IMR-90 (cell line): ENCODE results near the gene DENND1A. TPM values are rescaled to one million over a fixed set of nuclear protein-coding genes. Genes with fewer than 3 reads are reported as not detected.

Experiments
- ATAC-seq: fragments of 200-7000 bp; cut with Tn5 transposase; 2 replicates; pipeline ENCODE4 v1.9.1; 2020; ENCODE audit warnings: low read depth, mild to moderate bottlenecking, moderate library complexity
- BruUV-seq: library from RNA; stranded (reverse); fragments of 400-500 nt; replicated peaks from 2 replicates; lab custom pipeline; 2021; lab: Mats Ljungman, UMichigan
- CTCF ChIA-PET: fragments of 300-600 bp; formaldehyde crosslinking; extraction: SDS; loops from one replicate; lab custom pipeline; 2021; ENCODE audit warnings: antibody characterized with exemption; lab: Yijun Ruan, JAX
- POLR2A ChIA-PET: fragments of 300-600 bp; sonication (Branson Sonifier 250); formaldehyde crosslinking; loops from one replicate; lab custom pipeline; 2022; ENCODE audit warnings: antibody characterized with exemption; ENCODE audit not compliant: unreplicated experiment; lab: Charles Lee
- DNase-seq: peaks from one replicate; pipeline ENCODE4 v3.0.0; 2013
- H2AFZ ChIP-seq: replicated peaks from 2 replicates; pipeline ENCODE3; 2013; ENCODE audit warnings: low read length, mild to moderate bottlenecking; ENCODE audit not compliant: poor library complexity
- H2AK5ac ChIP-seq: 2 replicates; pipeline ENCODE4 v1.6.1; 2013; ENCODE audit warnings: low read depth, low read length, inconsistent platforms
- H2AK9ac ChIP-seq: replicated peaks from 2 replicates; pipeline ENCODE3; 2013; ENCODE audit warnings: mild to moderate bottlenecking, low read depth, low read length, moderate library complexity; ENCODE audit not compliant: poor library complexity
- H2BK120ac ChIP-seq: 2 replicates; pipeline ENCODE4 v1.6.1; 2013; ENCODE audit warnings: low read depth, low read length, inconsistent platforms
- H2BK15ac ChIP-seq: 3 replicates; pipeline ENCODE4 v1.6.1; 2013; ENCODE audit warnings: low read depth, low read length, inconsistent platforms
- H2BK20ac ChIP-seq: 2 replicates; pipeline ENCODE4 v1.6.1; 2013; ENCODE audit warnings: low read depth, mild to moderate bottlenecking, inconsistent platforms, low read length, moderate library complexity
- H2BK5ac ChIP-seq: 2 replicates; pipeline ENCODE4 v1.6.1; 2013; ENCODE audit warnings: mild to moderate bottlenecking, low read depth, low read length, inconsistent platforms; ENCODE audit not compliant: poor library complexity, severe bottlenecking
- H3K14ac ChIP-seq: replicated peaks from 2 replicates; pipeline ENCODE4 v1.6.1; 2013; ENCODE audit warnings: low read depth, low read length, inconsistent platforms
- H3K18ac ChIP-seq: 2 replicates; pipeline ENCODE4 v1.6.1; 2013; ENCODE audit warnings: low read depth, low read length, control low read depth
- H3K23ac ChIP-seq: 2 replicates; pipeline ENCODE4 v1.6.1; 2013; ENCODE audit warnings: low read depth, low read length, inconsistent platforms
- H3K27ac ChIP-seq: 2 replicates; pipeline ENCODE4 v1.5.1; 2013; ENCODE audit warnings: mild to moderate bottlenecking, control low read depth, low read length; ENCODE audit not compliant: insufficient read depth
- H3K27me3 ChIP-seq: 2 replicates; pipeline ENCODE4 v1.6.1; 2013; ENCODE audit warnings: low read length; ENCODE audit not compliant: control insufficient read depth, insufficient read depth
- H3K36me3 ChIP-seq: 2 replicates; pipeline ENCODE4 v1.6.1; 2013; ENCODE audit warnings: low read length, mixed read lengths; ENCODE audit not compliant: control insufficient read depth, insufficient read depth
- H3K4ac ChIP-seq: 2 replicates; pipeline ENCODE4 v1.6.1; 2013; ENCODE audit warnings: low read depth, low read length, inconsistent platforms
- H3K4me1 ChIP-seq: 2 replicates; pipeline ENCODE4 v1.6.1; 2013; ENCODE audit warnings: low read length, mixed read lengths; ENCODE audit not compliant: control insufficient read depth, insufficient read depth
- H3K4me2 ChIP-seq: 2 replicates; pipeline ENCODE4 v1.6.1; 2013; ENCODE audit warnings: low read depth, mild to moderate bottlenecking, control low read depth, low read length, moderate library complexity
- H3K4me3 ChIP-seq: 2 replicates; pipeline ENCODE4 v1.5.1; 2013; ENCODE audit warnings: low read depth, mild to moderate bottlenecking, control low read depth, low read length, moderate library complexity; ENCODE audit not compliant: insufficient read depth
- H3K56ac ChIP-seq: 2 replicates; pipeline ENCODE4 v1.6.1; 2013; ENCODE audit warnings: low read length, inconsistent platforms; ENCODE audit not compliant: insufficient read depth; ENCODE audit errors: extremely low read depth
- H3K79me1 ChIP-seq, 2 experiments: 2 replicates each; pipeline ENCODE4 v1.6.1; 2013; ENCODE audit warnings: low read length in 2 of 2, inconsistent platforms in 1 of 2, low read depth in 1 of 2
- H3K9ac ChIP-seq: 2 replicates; pipeline ENCODE4 v1.6.1; 2013; ENCODE audit warnings: low read depth, low read length, control low read depth
- H3K9me1 ChIP-seq: 2 replicates; pipeline ENCODE4 v1.6.1; 2013; ENCODE audit warnings: low read length, inconsistent platforms; ENCODE audit not compliant: insufficient read depth
- H3K9me3 ChIP-seq: 2 replicates; pipeline ENCODE4 v1.6.1; 2013; ENCODE audit warnings: low read length; ENCODE audit not compliant: control insufficient read depth, insufficient read depth
- H4K20me1 ChIP-seq: 2 replicates; pipeline ENCODE4 v1.6.1; 2013; ENCODE audit warnings: low read length, inconsistent platforms; ENCODE audit not compliant: insufficient read depth
- H4K5ac ChIP-seq: 2 replicates; pipeline ENCODE4 v1.6.1; 2013; ENCODE audit warnings: mild to moderate bottlenecking, low read depth, low read length, control low read depth
- H4K8ac ChIP-seq, 2 experiments: 2 replicates each; pipeline ENCODE4 v1.6.1; 2013; ENCODE audit warnings: low read depth in 2 of 2, low read length in 2 of 2, control low read depth in 1 of 2, inconsistent platforms in 1 of 2
- H4K91ac ChIP-seq: 2 replicates; pipeline ENCODE4 v1.6.1; 2013; ENCODE audit warnings: low read depth, low read length, inconsistent platforms; ENCODE audit not compliant: insufficient read depth
- BHLHE40 ChIP-seq: fragments of 150-350 bp; IDR thresholded peaks from 2 replicates; pipeline ENCODE4 v1.6.1; 2016; ENCODE audit warnings: mild to moderate bottlenecking, low read depth, low read length
- CEBPB ChIP-seq: IDR thresholded peaks from 2 replicates; pipeline ENCODE4 v1.6.1; 2012; ENCODE audit warnings: low read depth, low read length, improper control_type of control experiment
- CHD1 ChIP-seq: IDR thresholded peaks from 2 replicates; pipeline ENCODE4 v1.6.1; 2012; ENCODE audit warnings: low read depth, low read length, improper control_type of control experiment
- CTCF ChIP-seq: conservative IDR thresholded peaks from 2 replicates; pipeline ENCODE4 v1.5.1; 2012; ENCODE audit warnings: mild to moderate bottlenecking, low read depth, low read length, improper control_type of control experiment
- ELK1 ChIP-seq: fragments of 150-350 bp; IDR thresholded peaks from 2 replicates; pipeline ENCODE4 v1.6.1; 2016; ENCODE audit warnings: low read depth, mild to moderate bottlenecking, low read length, moderate library complexity, borderline replicate concordance
- FOS ChIP-seq: fragments of 150-350 bp; IDR thresholded peaks from 2 replicates; pipeline ENCODE4 v1.6.1; 2016; ENCODE audit warnings: low read depth, low read length
- MAFK ChIP-seq: IDR thresholded peaks from 2 replicates; pipeline ENCODE4 v1.6.1; 2012; ENCODE audit warnings: low read depth, low read length, improper control_type of control experiment
- MAZ ChIP-seq: IDR thresholded peaks from 2 replicates; pipeline ENCODE4 v1.6.1; 2012; ENCODE audit warnings: low read depth, mild to moderate bottlenecking, low read length, improper control_type of control experiment, moderate library complexity, borderline replicate concordance
- MXI1 ChIP-seq: IDR thresholded peaks from 2 replicates; pipeline ENCODE4 v1.6.1; 2012; ENCODE audit warnings: low read depth, mild to moderate bottlenecking, low read length, moderate library complexity, borderline replicate concordance
- NFE2L2 ChIP-seq: fragments of 150-350 bp; IDR thresholded peaks from 2 replicates; pipeline ENCODE4 v1.6.1; 2016; ENCODE audit warnings: low read depth, mild to moderate bottlenecking, low read length
- POLR2A ChIP-seq: IDR thresholded peaks from 2 replicates; pipeline ENCODE4 v1.6.1; 2012; ENCODE audit warnings: mild to moderate bottlenecking, low read depth, low read length
- RAD21 ChIP-seq: IDR thresholded peaks from 2 replicates; pipeline ENCODE4 v1.6.1; 2012; ENCODE audit warnings: low read length, improper control_type of control experiment
- RCOR1 ChIP-seq: IDR thresholded peaks from 2 replicates; pipeline ENCODE4 v1.6.1; 2012; ENCODE audit warnings: mild to moderate bottlenecking, low read length, improper control_type of control experiment; ENCODE audit not compliant: insufficient replicate concordance
- RFX5 ChIP-seq: IDR thresholded peaks from 2 replicates; pipeline ENCODE4 v1.8.0; 2012; ENCODE audit warnings: low read depth, mild to moderate bottlenecking, low read length, moderate library complexity
- SMC3 ChIP-seq: fragments of 150-350 bp; IDR thresholded peaks from 2 replicates; pipeline ENCODE4 v1.6.1; 2016; ENCODE audit warnings: low read depth, mild to moderate bottlenecking, antibody characterized with exemption, low read length, moderate library complexity
- USF2 ChIP-seq: fragments of 150-350 bp; IDR thresholded peaks from 2 replicates; pipeline ENCODE4 v1.6.1; 2017; ENCODE audit warnings: mild to moderate bottlenecking, antibody characterized with exemption, low read length, low read depth
- WGBS, 2 experiments: methylation state at CpG; one replicate each; pipeline versions ENCODE4 v1.1.5 to v1.1.7; 2013; ENCODE audit warnings: missing lambda C conversion rate in 2 of 2; ENCODE audit not compliant: insufficient read length in 1 of 2; ENCODE audit errors: extremely low coverage in 2 of 2; 5-methylcytosine and 5-hydroxymethylcytosine counted together
- dilution Hi-C: fragments of 300-500 bp; cut with HindIII; formaldehyde crosslinking; loops from one replicate; pipeline ENCODE4 v1.14.3; 2018; ENCODE audit warnings: low sequenced_read_pairs; ENCODE audit not compliant: unreplicated experiment
- in situ Hi-C: fragments of 300-500 bp; cut with MboI; formaldehyde crosslinking; loops from 3 replicates; pipeline ENCODE4 v1.14.3; 2019; ENCODE audit warnings: low sequenced_read_pairs, inconsistent platforms, mixed read lengths
- intact Hi-C: fragments of 100-400 bp; cut with micrococcal nuclease; formaldehyde crosslinking; loops from 2 replicates; pipeline ENCODE4 v1.10.0; 2022
- polyA plus RNA-seq, 3 experiments: library from polyadenylated mRNA; depleted of rRNA; stranded (reverse); fragments of >200 nt; gene quantifications; 2 replicates each; pipeline ENCODE4 v1.2.3, GENCODE V29; 2012; ENCODE audit warnings: low replicate concordance in 1 of 3
- total RNA-seq: library from RNA; depleted of rRNA; stranded (reverse); fragments of >200 nt; gene quantifications from 2 replicates; pipeline ENCODE4 v1.2.3, GENCODE V29; 2012

DENND1A gene
- total and polyA plus RNA-seq, 2 of the 4 experiments (the other 2 are of a cell fraction), result 21.4 to 27.6 TPM

- DNase-seq (peak; percentile 95), ATAC-seq (peak; percentile 89)
- Histone ChIP-seq H2AFZ (no peak overlapping the region), H3K9ac (no peak overlapping the region), H3K27ac (no peak overlapping the region), H4K20me1 (no peaks in the 10 kb centered on the region), H3K14ac (no peak overlapping the region), H2AK9ac (no peak overlapping the region), H3K18ac (no peak overlapping the region), H4K5ac (no peak overlapping the region), H3K27me3 (no peaks in the 10 kb centered on the region), H3K36me3 (no peaks in the 10 kb centered on the region), H3K4me3 (no peak overlapping the region), H3K4me2 (no peak overlapping the region), H3K23ac (no peak overlapping the region), H4K8ac (no peak overlapping the region), H2BK5ac (no peak overlapping the region), H2BK20ac (no peak overlapping the region), H2BK120ac (no peak overlapping the region), H3K4ac (no peak overlapping the region), H3K9me1 (no peaks in the 10 kb centered on the region), H3K56ac (no peak overlapping the region), H2AK5ac (no peak overlapping the region), H4K91ac (no peak overlapping the region), H3K79me1 (no peaks in the 10 kb centered on the region), H2BK15ac (no peak overlapping the region), H3K4me1 (no peaks in the 10 kb centered on the region), H3K9me3 (no peaks in the 10 kb centered on the region)
- TF ChIP-seq BHLHE40, result 0 out of 2 replicates have a peak, but pooled peaks have one; percentile 12
- TF ChIP-seq POLR2A, result no peak
- TF ChIP-seq SMC3, result no peak
- no peak for TF ChIP-seq RFX5
- no peak for TF ChIP-seq RCOR1
- no peak for TF ChIP-seq USF2
- TF ChIP-seq CTCF, result no peak
- no peak for TF ChIP-seq CHD1
- TF ChIP-seq MAZ, result no peak
- no peak for TF ChIP-seq ELK1
- TF ChIP-seq RAD21, result no peak
- TF ChIP-seq MAFK, result peak; percentile 79
- no peak for TF ChIP-seq MXI1
- peak; percentile 85 for TF ChIP-seq NFE2L2
- no peak for TF ChIP-seq CEBPB
- TF ChIP-seq FOS, result peak; percentile 86
- dilution Hi-C loops (no loop called here), intact Hi-C loops (no loop called here), in situ Hi-C loops (no loop called here)
- CTCF ChIA-PET, result interaction anchor here (0.6 to 1.0 kb wide), 2 partner anchors 11 to 131 kb away, joined by 3 to 4 read pairs; no protein-coding TSS in a partner anchor
- no TSS peak for BruUV-seq
- WGBS, 2 experiments, result no CpG with 5 or more reads among the region's 1 CpG
- POLR2A ChIA-PET, result no interaction called here
These were observed 219.6 kb downstream of the DENND1A start for GRCh38 chr9:123710299-123710698.
